ENCODE results near the gene CHMP5.
A peak's percentile ranks its signal among the peaks of the same experiment; 100 is the strongest.

Gene CHMP5

GRCh38 chr9:33264473-33265177 lies at the start of gene CHMP5, which contains the start of gene BAG1:
TSS of gene CHMP5 (plus strand) at chr9:33265049. CDS start at chr9:33265079, 30 bp downstream.
TSS of gene BAG1 (minus strand) at chr9:33264708.
- peak; percentile 99 for DNase-seq (ENCODE audit: low read depth)

- DNase-seq (ENCODE audit: low read depth), result no peak
Observed at GRCh38 chr9:33220681-33221567, 43.9 kb upstream of the CHMP5 start.

GRCh38 chr9:33221568-33221884 lies 43.3 kb upstream of the CHMP5 start:
- DNase-seq (ENCODE audit: low read depth), result no peak

- no peak for DNase-seq (ENCODE audit: low read depth)
Observed at GRCh38 chr9:33222031-33222430, 42.8 kb upstream of the CHMP5 start.

- no peak for DNase-seq (ENCODE audit: low read depth)
Observed at GRCh38 chr9:33223696-33224095, 41.2 kb upstream of the CHMP5 start.

GRCh38 chr9:33225319-33226147 lies 39.3 kb upstream of the CHMP5 start:
- peak; percentile 69 for DNase-seq (ENCODE audit: low read depth)

GRCh38 chr9:33227008-33227398 lies 37.8 kb upstream of the CHMP5 start:
- no peak for DNase-seq (ENCODE audit: low read depth)

- no peak for DNase-seq (ENCODE audit: low read depth)
Observed at GRCh38 chr9:33227741-33228140, 37.1 kb upstream of the CHMP5 start.

- no peak for DNase-seq (ENCODE audit: low read depth)
Observed at GRCh38 chr9:33228606-33229005, 36.2 kb upstream of the CHMP5 start.

- DNase-seq (ENCODE audit: low read depth), result no peak
Observed at GRCh38 chr9:33229359-33230114, 35.3 kb upstream of the CHMP5 start.

- DNase-seq (ENCODE audit: low read depth), result no peak
Observed at GRCh38 chr9:33230756-33231622, 33.9 kb upstream of the CHMP5 start.

GRCh38 chr9:33231623-33231942 lies 33.3 kb upstream of the CHMP5 start:
- DNase-seq (ENCODE audit: low read depth), result no peak

GRCh38 chr9:33232815-33233214 lies 32.0 kb upstream of the CHMP5 start:
- DNase-seq (ENCODE audit: low read depth), result no peak

- DNase-seq (ENCODE audit: low read depth), result peak; percentile 80
Observed at GRCh38 chr9:33233626-33234342, 31.1 kb upstream of the CHMP5 start.

- DNase-seq (ENCODE audit: low read depth), result no peak
Observed at GRCh38 chr9:33234511-33235467, 30.1 kb upstream of the CHMP5 start.

- no peak for DNase-seq (ENCODE audit: low read depth)
Observed at GRCh38 chr9:33236571-33236970, 28.3 kb upstream of the CHMP5 start.

GRCh38 chr9:33239921-33240320 lies 24.9 kb upstream of the CHMP5 start, which contains the start of gene SPINK4:
TSS of gene SPINK4 (plus strand) at chr9:33240167. CDS start at chr9:33240209, 42 bp downstream.
- DNase-seq (ENCODE audit: low read depth), result no peak

GRCh38 chr9:33241298-33241697 lies 23.6 kb upstream of the CHMP5 start:
- DNase-seq (ENCODE audit: low read depth), result no peak

GRCh38 chr9:33242609-33243134 lies 22.2 kb upstream of the CHMP5 start:
- no peak for DNase-seq (ENCODE audit: low read depth)
